T-helper 1 cell treated with Interleukin-12 subunit alpha and Interleukin-12 subunit beta and Interleukin-4 antibody, amounts not matched to agents 30 μg/mL and 1 μg/mL, for 36 hours (primary cell): ENCODE measurements around the gene ATP5F1B.
A peak's percentile ranks its signal among the peaks of the same experiment; 100 is the strongest.
"Not testable (repeated sequence)": the region's sequence is repeated elsewhere in the genome, so short reads cannot be mapped to it uniquely, and the experiment has no call there.

ENCODE experiments used
- H3K27ac Mint-ChIP-seq: one replicate; pipeline ENCODE4 v1.8.0; 2021; ENCODE audit warnings: mild to moderate bottlenecking, mixed read lengths
- H3K27me3 Mint-ChIP-seq: one replicate; pipeline ENCODE4 v1.8.0; 2021; ENCODE audit warnings: low read depth, mixed read lengths
- H3K36me3 Mint-ChIP-seq: one replicate; pipeline ENCODE4 v1.8.0; 2021; ENCODE audit warnings: low read depth, mixed read lengths
- H3K4me1 Mint-ChIP-seq: one replicate; pipeline ENCODE4 v1.8.0; 2021; ENCODE audit warnings: low read depth, mixed read lengths
- H3K4me3 Mint-ChIP-seq: one replicate; pipeline ENCODE4 v1.8.0; 2021; ENCODE audit warnings: mild to moderate bottlenecking, moderate library complexity, mixed read lengths
- H3K9me3 Mint-ChIP-seq: one replicate; pipeline ENCODE4 v1.8.0; 2021; ENCODE audit warnings: mixed read lengths

Gene ATP5F1B

GRCh38 chr12:56668197-56668457 lies 22.3 kb upstream of the ATP5F1B start:
- Mint-ChIP-seq H3K36me3 (peaks cover 55% of the 10 kb centered on the region), H3K4me1 (peaks cover 17% of the 10 kb centered on the region)

GRCh38 chr12:56661979-56662638 lies 16.3 kb upstream of the ATP5F1B start:
- Mint-ChIP-seq H3K4me3 (no peak overlapping the region), H3K4me1 (peaks cover 4% of the 10 kb centered on the region), H3K36me3 (peaks cover 18% of the 10 kb centered on the region), H3K27ac (no peak overlapping the region), H3K9me3 (no peaks in the 10 kb centered on the region), H3K27me3 (no peaks in the 10 kb centered on the region)

More at GRCh38 chr12:56668197-56668457, 22.3 kb upstream of the ATP5F1B start:
- H3K27ac Mint-ChIP-seq = no peak overlapping the region
- no peak overlapping the region for H3K4me3 Mint-ChIP-seq
- H3K27me3 Mint-ChIP-seq = no peaks in the 10 kb centered on the region
- H3K9me3 Mint-ChIP-seq = no peaks in the 10 kb centered on the region

- H3K9me3 Mint-ChIP-seq = no peaks in the 10 kb centered on the region
- H3K36me3 Mint-ChIP-seq = peaks cover 18% of the 10 kb centered on the region
- H3K4me3 Mint-ChIP-seq = no peak overlapping the region
- no peak overlapping the region for H3K27ac Mint-ChIP-seq
- peaks cover 4% of the 10 kb centered on the region for H3K4me1 Mint-ChIP-seq
- no peaks in the 10 kb centered on the region for H3K27me3 Mint-ChIP-seq
These were observed 15.8 kb upstream of the ATP5F1B start for GRCh38 chr12:56661560-56661959.

- H3K4me1 Mint-ChIP-seq = peaks cover 4% of the 10 kb centered on the region
- no peak overlapping the region for H3K27ac Mint-ChIP-seq
- no peaks in the 10 kb centered on the region for H3K27me3 Mint-ChIP-seq
- H3K4me3 Mint-ChIP-seq = no peak overlapping the region
- peaks cover 9% of the 10 kb centered on the region for H3K9me3 Mint-ChIP-seq
- H3K36me3 Mint-ChIP-seq = peaks cover 13% of the 10 kb centered on the region
These were observed 13.1 kb upstream of the ATP5F1B start for GRCh38 chr12:56658921-56659320.

GRCh38 chr12:56657416-56658379 lies 11.9 kb upstream of the ATP5F1B start:
- no peak overlapping the region for H3K4me3 Mint-ChIP-seq
- no peaks in the 10 kb centered on the region for H3K27me3 Mint-ChIP-seq
- H3K9me3 Mint-ChIP-seq = peaks cover 21% of the 10 kb centered on the region
- H3K4me1 Mint-ChIP-seq = peaks cover 4% of the 10 kb centered on the region
- H3K36me3 Mint-ChIP-seq = peaks cover 10% of the 10 kb centered on the region
- H3K27ac Mint-ChIP-seq = no peak overlapping the region

GRCh38 chr12:56653781-56654180 lies 8.0 kb upstream of the ATP5F1B start:
- peaks cover 12% of the 10 kb centered on the region for H3K36me3 Mint-ChIP-seq
- H3K27me3 Mint-ChIP-seq, H3K4me1 Mint-ChIP-seq, H3K27ac Mint-ChIP-seq, H3K4me3 Mint-ChIP-seq: not testable (repeated sequence)
- peaks cover 23% of the 10 kb centered on the region for H3K9me3 Mint-ChIP-seq

- Mint-ChIP-seq H3K4me1 (peaks cover 19% of the 10 kb centered on the region), H3K36me3 (peaks cover 27% of the 10 kb centered on the region)
- not testable (repeated sequence) for H3K27me3 Mint-ChIP-seq, H3K9me3 Mint-ChIP-seq, H3K4me3 Mint-ChIP-seq, H3K27ac Mint-ChIP-seq
These were observed 2.2 kb upstream of the ATP5F1B start for GRCh38 chr12:56648023-56648422.

GRCh38 chr12:56645201-56645716 lies 525 bp downstream of the ATP5F1B start:
- Mint-ChIP-seq H3K4me3 (peak overlapping the region; percentile 96), H3K27me3 (no peaks in the 10 kb centered on the region), H3K4me1 (peaks cover 25% of the 10 kb centered on the region), H3K9me3 (no peaks in the 10 kb centered on the region), H3K36me3 (peaks cover 38% of the 10 kb centered on the region), H3K27ac (peak overlapping the region; percentile 99)

GRCh38 chr12:56644654-56645053 lies 1.1 kb downstream of the ATP5F1B start:
- peaks cover 42% of the 10 kb centered on the region for H3K36me3 Mint-ChIP-seq
- peaks cover 25% of the 10 kb centered on the region for H3K4me1 Mint-ChIP-seq
- H3K4me3 Mint-ChIP-seq = peak overlapping the region; percentile 96
- H3K27me3 Mint-ChIP-seq = no peaks in the 10 kb centered on the region
- peak overlapping the region; percentile 99 for H3K27ac Mint-ChIP-seq
- H3K9me3 Mint-ChIP-seq = no peaks in the 10 kb centered on the region

- no peak overlapping the region for H3K27ac Mint-ChIP-seq
- no peaks in the 10 kb centered on the region for H3K9me3 Mint-ChIP-seq
- H3K36me3 Mint-ChIP-seq = peaks cover 63% of the 10 kb centered on the region
- peaks cover 41% of the 10 kb centered on the region for H3K4me1 Mint-ChIP-seq
- no peaks in the 10 kb centered on the region for H3K27me3 Mint-ChIP-seq
- H3K4me3 Mint-ChIP-seq = no peak overlapping the region
These were observed 4.6 kb downstream of the ATP5F1B start for GRCh38 chr12:56641219-56641618.

- Mint-ChIP-seq H3K4me3 (no peak overlapping the region), H3K27ac (no peak overlapping the region), H3K4me1 (peaks cover 50% of the 10 kb centered on the region), H3K27me3 (no peaks in the 10 kb centered on the region), H3K9me3 (no peaks in the 10 kb centered on the region), H3K36me3 (peaks cover 35% of the 10 kb centered on the region)
These were observed 8.2 kb downstream of the ATP5F1B start for GRCh38 chr12:56637621-56638020.

GRCh38 chr12:56636675-56637540 lies 8.9 kb downstream of the ATP5F1B start:
- Mint-ChIP-seq H3K36me3 (peaks cover 28% of the 10 kb centered on the region), H3K27me3 (no peaks in the 10 kb centered on the region), H3K9me3 (no peaks in the 10 kb centered on the region), H3K4me3 (peak overlapping the region; percentile 97), H3K4me1 (peaks cover 51% of the 10 kb centered on the region), H3K27ac (peak overlapping the region; percentile 97)

GRCh38 chr12:56635806-56636674 lies 9.7 kb downstream of the ATP5F1B start:
- peaks cover 28% of the 10 kb centered on the region for H3K36me3 Mint-ChIP-seq
- H3K27ac Mint-ChIP-seq = peak overlapping the region; percentile 97
- H3K4me3 Mint-ChIP-seq = peak overlapping the region; percentile 97
- H3K9me3 Mint-ChIP-seq = no peaks in the 10 kb centered on the region
- H3K4me1 Mint-ChIP-seq = peaks cover 59% of the 10 kb centered on the region
- H3K27me3 Mint-ChIP-seq = no peaks in the 10 kb centered on the region
